ENCODE measurements around the gene CFAP45.

GRCh38 chr1:159923203-159924024 lies 23.4 kb upstream of the CFAP45 start:
- TF ChIP-seq CTCF (IDR thresholded peaks at IDR 0.05; ENCODE audit: poor library complexity) (no peak), EZH2 (IDR thresholded peaks at IDR 0.05; ENCODE audit: borderline replicate concordance) (no peak), EZH2phosphoT487 (IDR thresholded peaks at IDR 0.05; ENCODE audit: low read depth, severe bottlenecking, unreplicated experiment) (no peak)
